ENCODE data around the gene ITPKB.
A peak's percentile ranks its signal among the peaks of the same experiment; 100 is the strongest.

Gene ITPKB

GRCh38 chr1:226688056-226688748 lies 50.9 kb downstream of the ITPKB start:
- FAIRE-seq: no peak
- DNase-seq (ENCODE audit: insufficient read length, low spot score): no peak

GRCh38 chr1:226687426-226687825 lies 51.7 kb downstream of the ITPKB start:
- DNase-seq (ENCODE audit: insufficient read length, low spot score) (no peak), FAIRE-seq (no peak)

GRCh38 chr1:226686440-226687425 lies 52.3 kb downstream of the ITPKB start:
- FAIRE-seq (no peak), DNase-seq (ENCODE audit: insufficient read length, low spot score) (no peak)

GRCh38 chr1:226685196-226685820 lies 53.8 kb downstream of the ITPKB start:
- DNase-seq (ENCODE audit: insufficient read length, low spot score) (no peak), FAIRE-seq (no peak)

GRCh38 chr1:226684026-226684425 lies 55.1 kb downstream of the ITPKB start:
- FAIRE-seq (no peak), DNase-seq (ENCODE audit: insufficient read length, low spot score) (no peak)

GRCh38 chr1:226682871-226683814 lies 55.9 kb downstream of the ITPKB start:
- FAIRE-seq (peak; percentile 20), DNase-seq (ENCODE audit: insufficient read length, low spot score) (no peak)

GRCh38 chr1:226681652-226682493 lies 57.2 kb downstream of the ITPKB start:
- FAIRE-seq (no peak), DNase-seq (ENCODE audit: insufficient read length, low spot score) (no peak)

- FAIRE-seq: no peak
These were observed 58.4 kb downstream of the ITPKB start for GRCh38 chr1:226680653-226681052.

GRCh38 chr1:226679853-226680516 lies 59.1 kb downstream of the ITPKB start:
- DNase-seq (ENCODE audit: insufficient read length, low spot score) (no peak), FAIRE-seq (no peak)

More at GRCh38 chr1:226680653-226681052, 58.4 kb downstream of the ITPKB start:
- DNase-seq (ENCODE audit: insufficient read length, low spot score): no peak

- DNase-seq (ENCODE audit: insufficient read length, low spot score): no peak
- no peak for FAIRE-seq
These were observed 59.8 kb downstream of the ITPKB start for GRCh38 chr1:226679262-226679661.

- DNase-seq (ENCODE audit: insufficient read length, low spot score) (no peak), FAIRE-seq (no peak)
These were observed 60.4 kb downstream of the ITPKB start for GRCh38 chr1:226678701-226679100.

- FAIRE-seq (no peak), DNase-seq (ENCODE audit: insufficient read length, low spot score) (no peak)
These were observed 60.8 kb downstream of the ITPKB start for GRCh38 chr1:226678251-226678650.

GRCh38 chr1:226677027-226678020 lies 61.8 kb downstream of the ITPKB start:
- DNase-seq (ENCODE audit: insufficient read length, low spot score): peak; percentile 29
- no peak for FAIRE-seq

- DNase-seq (ENCODE audit: insufficient read length, low spot score) (no peak), FAIRE-seq (no peak)
These were observed 62.7 kb downstream of the ITPKB start for GRCh38 chr1:226676381-226676780.

- no peak for FAIRE-seq
These were observed 63.2 kb downstream of the ITPKB start for GRCh38 chr1:226675715-226676357.

GRCh38 chr1:226674892-226675714 lies 64.0 kb downstream of the ITPKB start:
- FAIRE-seq: no peak
- DNase-seq (ENCODE audit: insufficient read length, low spot score): no peak

More at GRCh38 chr1:226675715-226676357, 63.2 kb downstream of the ITPKB start:
- no peak for DNase-seq (ENCODE audit: insufficient read length, low spot score)

All from HTR-8/SVneo (cell line).